ENCODE data around the gene EPHA6.

- no peak for TF ChIP-seq CTCF (conservative IDR thresholded peaks at IDR 0.05 in 1 of 2, IDR thresholded peaks at IDR 0.05 in 1 of 2; ENCODE audit: low read depth in 1 of 2, low read length in 2 of 2)
- TF ChIP-seq EZH2 (IDR thresholded peaks at IDR 0.05; ENCODE audit: low read length, missing control alignments): no peak
These were observed 875.6 kb downstream of the EPHA6 start for GRCh38 chr3:97689962-97690361.
